GM23338 (cell line): ENCODE measurements around the gene YBX3. TPM values are rescaled to one million over a fixed set of nuclear protein-coding genes. Genes with fewer than 3 reads are reported as not detected.

ENCODE experiments used
- ATAC-seq: fragments of 200-7000 bp; cut with Tn5 transposase; 3 replicates; pipeline ENCODE4 v1.9.1; 2020
- DNase-seq: peaks from one replicate; pipeline ENCODE4 v3.0.0-alpha.2; 2015; ENCODE audit warnings: low spot score
- H2AFZ ChIP-seq: fragments of 200-600 bp; sonication (generic); 2 replicates; pipeline ENCODE4 v1.8.0; 2016; ENCODE audit warnings: antibody characterized with exemption, mild to moderate bottlenecking, moderate library complexity
- H3F3A ChIP-seq: fragments of 200-600 bp; sonication (generic); replicated peaks from 2 replicates; pipeline ENCODE4 v1.8.0; 2017; ENCODE audit warnings: antibody characterized with exemption, mixed run types, low read depth
- H3K27ac ChIP-seq: fragments of 200-600 bp; sonication (generic); 2 replicates; pipeline ENCODE4 v1.6.1; 2016; ENCODE audit warnings: low read depth
- H3K27me3 ChIP-seq: fragments of 200-600 bp; sonication (generic); 2 replicates; pipeline ENCODE4 v1.8.0; 2016; ENCODE audit warnings: mild to moderate bottlenecking, mixed run types, moderate library complexity; ENCODE audit not compliant: insufficient read depth
- H3K36me3 ChIP-seq: fragments of 200-600 bp; sonication (generic); 2 replicates; pipeline ENCODE4 v1.8.0; 2016; ENCODE audit warnings: mild to moderate bottlenecking; ENCODE audit not compliant: insufficient read depth
- H3K4me1 ChIP-seq: fragments of 200-600 bp; sonication (generic); 2 replicates; pipeline ENCODE4 v1.8.0; 2016; ENCODE audit warnings: mild to moderate bottlenecking, moderate library complexity; ENCODE audit not compliant: insufficient read depth
- H3K4me2 ChIP-seq: fragments of 200-600 bp; sonication (generic); 2 replicates; pipeline ENCODE4 v1.7.1; 2017; ENCODE audit warnings: mixed run types
- H3K4me3 ChIP-seq: fragments of 200-600 bp; sonication (generic); 2 replicates; pipeline ENCODE4 v1.6.1; 2016; ENCODE audit warnings: mixed run types
- H3K79me2 ChIP-seq: fragments of 200-600 bp; sonication (generic); replicated peaks from 2 replicates; pipeline ENCODE4 v1.8.0; 2017; ENCODE audit warnings: mild to moderate bottlenecking; ENCODE audit not compliant: insufficient read depth
- H3K9me2 ChIP-seq: fragments of 200-600 bp; sonication (generic); 2 replicates; pipeline ENCODE4 v1.8.0; 2017; ENCODE audit not compliant: insufficient read depth
- H4K20me1 ChIP-seq: fragments of 200-600 bp; sonication (generic); replicated peaks from 2 replicates; pipeline ENCODE4 v1.8.0; 2017; ENCODE audit warnings: mild to moderate bottlenecking; ENCODE audit not compliant: insufficient read depth
- H3K27ac Mint-ChIP-seq: 2 replicates; pipeline ENCODE4 v1.8.0; 2020; ENCODE audit warnings: inconsistent platforms, mild to moderate bottlenecking, moderate library complexity, mixed read lengths
- H3K27me3 Mint-ChIP-seq: 3 replicates; pipeline ENCODE4 v1.8.0; 2022; ENCODE audit warnings: low read depth, mild to moderate bottlenecking, moderate library complexity, mixed read lengths, inconsistent platforms; ENCODE audit not compliant: insufficient read depth, poor library complexity
- H3K36me3 Mint-ChIP-seq: 3 replicates; pipeline ENCODE4 v1.8.0; 2021; ENCODE audit warnings: low read depth, mild to moderate bottlenecking, inconsistent platforms, moderate library complexity, mixed read lengths
- H3K4me1 Mint-ChIP-seq: 3 replicates; pipeline ENCODE4 v1.8.0; 2020; ENCODE audit warnings: mild to moderate bottlenecking, inconsistent platforms, mixed read lengths
- H3K4me3 Mint-ChIP-seq: 3 replicates; pipeline ENCODE4 v1.8.0; 2021; ENCODE audit warnings: moderate library complexity, mild to moderate bottlenecking, inconsistent platforms, mixed read lengths
- H3K9me3 Mint-ChIP-seq: 3 replicates; pipeline ENCODE4 v1.8.0; 2020; ENCODE audit warnings: moderate library complexity, mild to moderate bottlenecking, inconsistent platforms, mixed read lengths
- CREB1 ChIP-seq: fragments of 250-450 bp; sonication (Bioruptor Pico); IDR thresholded peaks from 2 replicates; pipeline ENCODE4 v1.5.0; 2020; ENCODE audit warnings: low read depth, mild to moderate bottlenecking, moderate library complexity
- CTCF ChIP-seq, 2 experiments: fragments of 200-600 bp in 1 of 2; sonication (generic) in 1 of 2; conservative IDR thresholded peaks; 2 replicates each; pipeline versions ENCODE4 v1.5.1 to v1.6.1; 2016 to 2017; ENCODE audit warnings: antibody characterized with exemption in 2 of 2, low read depth in 2 of 2, mild to moderate bottlenecking in 2 of 2, moderate library complexity in 1 of 2
- ETS1 ChIP-seq: IDR thresholded peaks from 2 replicates; pipeline ENCODE4 v1.6.1; 2016; ENCODE audit warnings: antibody characterized with exemption
- EZH2 ChIP-seq: fragments of 200-600 bp; sonication (generic); IDR thresholded peaks from one replicate; pipeline ENCODE4 v1.8.0; 2017; ENCODE audit warnings: antibody characterized with exemption, mild to moderate bottlenecking, low read depth; ENCODE audit not compliant: unreplicated experiment
- EZH2phosphoT487 ChIP-seq: fragments of 200-600 bp; sonication (generic); IDR thresholded peaks from one replicate; pipeline ENCODE4 v1.8.1; 2018; ENCODE audit warnings: antibody characterized with exemption; ENCODE audit not compliant: unreplicated experiment
- JUNB ChIP-seq: IDR thresholded peaks from one replicate; pipeline ENCODE4 v1.6.1; 2016; ENCODE audit warnings: antibody characterized with exemption; ENCODE audit not compliant: unreplicated experiment
- NANOG ChIP-seq: IDR thresholded peaks from 2 replicates; pipeline ENCODE4 v1.6.1; 2016; ENCODE audit warnings: antibody characterized with exemption, borderline replicate concordance
- POLR2AphosphoS5 ChIP-seq: IDR thresholded peaks from 2 replicates; pipeline ENCODE4 v1.6.1; 2016; ENCODE audit warnings: antibody characterized with exemption, low read depth
- STAT1 ChIP-seq: IDR thresholded peaks from one replicate; pipeline ENCODE4 v1.6.1; 2016; ENCODE audit warnings: antibody characterized with exemption; ENCODE audit not compliant: unreplicated experiment
- ZNF114 ChIP-seq: fragments of 250-450 bp; sonication (Bioruptor Pico); IDR thresholded peaks from 2 replicates; pipeline ENCODE4 v1.5.0; 2020; ENCODE audit warnings: mild to moderate bottlenecking, moderate library complexity
- ZNF331 ChIP-seq: fragments of 250-450 bp; sonication (Bioruptor Pico); IDR thresholded peaks from 2 replicates; pipeline ENCODE4 v1.5.0; 2020; ENCODE audit warnings: low read depth, mild to moderate bottlenecking, moderate library complexity
- polyA plus RNA-seq: library from polyadenylated mRNA; unstranded; fragments of >200 nt; fragmentation: Nextera tagmentation; extraction: Ambion mirVana; gene quantifications from 2 replicates; pipeline ENCODE4 v1.2.1, GENCODE V29; 2016
- total RNA-seq: library from RNA; depleted of rRNA; stranded (reverse); fragments of >200 nt; shearing (Covaris generic); gene quantifications from 2 replicates; pipeline ENCODE4 v1.2.3, GENCODE V29; 2014
- TF ChIP-seq, protein P1 (sequence below): IDR thresholded peaks from one replicate; pipeline ENCODE4 v1.6.1; 2018; ENCODE audit warnings: antibody characterized with exemption; ENCODE audit not compliant: unreplicated experiment
- TF ChIP-seq, protein P2 (sequence below): fragments of 250-450 bp; sonication (Bioruptor Pico); IDR thresholded peaks from 2 replicates; pipeline ENCODE4 v1.5.0; 2020; ENCODE audit warnings: mild to moderate bottlenecking, moderate library complexity

Gene YBX3
- total and polyA plus RNA-seq, 2 experiments from 2014 or later = 179 to 450 TPM

GRCh38 chr12:10654003-10654402 is 69.1 kb downstream of the YBX3 start:
- H4K20me1 ChIP-seq = no peaks in the 10 kb centered on the region
- no peak overlapping the region for H3K4me3 Mint-ChIP-seq
- DNase-seq (no peak), ATAC-seq (no peak)
- no peak overlapping the region for H3K4me3 ChIP-seq
- H2AFZ ChIP-seq = no peak overlapping the region
- H3K4me1 Mint-ChIP-seq = no peaks in the 10 kb centered on the region
- no peaks in the 10 kb centered on the region for H3K9me2 ChIP-seq
- H3K4me1 ChIP-seq = no peaks in the 10 kb centered on the region
- H3K27me3 Mint-ChIP-seq = peaks cover 2% of the 10 kb centered on the region
- H3K4me2 ChIP-seq = no peak overlapping the region
- H3K36me3 Mint-ChIP-seq = peaks cover 22% of the 10 kb centered on the region; the same call in 2 of the 3 replicates
- no peaks in the 10 kb centered on the region for H3K27me3 ChIP-seq
- H3K79me2 ChIP-seq = no peaks in the 10 kb centered on the region
- H3F3A ChIP-seq = no peaks in the 10 kb centered on the region
- H3K36me3 ChIP-seq = peaks cover 21% of the 10 kb centered on the region
- no peak for TF ChIP-seq ZNF114 (CRISPR knock-in tag)
- TF ChIP-seq ETS1 = no peak
- TF ChIP-seq NANOG = no peak
- no peak for TF ChIP-seq EZH2
- no peak for TF ChIP-seq JUNB
- no peak for TF ChIP-seq STAT1
- TF ChIP-seq EZH2phosphoT487 = no peak
- no peak for TF ChIP-seq ZNF331 (CRISPR knock-in tag)
- TF ChIP-seq, protein P1, sequence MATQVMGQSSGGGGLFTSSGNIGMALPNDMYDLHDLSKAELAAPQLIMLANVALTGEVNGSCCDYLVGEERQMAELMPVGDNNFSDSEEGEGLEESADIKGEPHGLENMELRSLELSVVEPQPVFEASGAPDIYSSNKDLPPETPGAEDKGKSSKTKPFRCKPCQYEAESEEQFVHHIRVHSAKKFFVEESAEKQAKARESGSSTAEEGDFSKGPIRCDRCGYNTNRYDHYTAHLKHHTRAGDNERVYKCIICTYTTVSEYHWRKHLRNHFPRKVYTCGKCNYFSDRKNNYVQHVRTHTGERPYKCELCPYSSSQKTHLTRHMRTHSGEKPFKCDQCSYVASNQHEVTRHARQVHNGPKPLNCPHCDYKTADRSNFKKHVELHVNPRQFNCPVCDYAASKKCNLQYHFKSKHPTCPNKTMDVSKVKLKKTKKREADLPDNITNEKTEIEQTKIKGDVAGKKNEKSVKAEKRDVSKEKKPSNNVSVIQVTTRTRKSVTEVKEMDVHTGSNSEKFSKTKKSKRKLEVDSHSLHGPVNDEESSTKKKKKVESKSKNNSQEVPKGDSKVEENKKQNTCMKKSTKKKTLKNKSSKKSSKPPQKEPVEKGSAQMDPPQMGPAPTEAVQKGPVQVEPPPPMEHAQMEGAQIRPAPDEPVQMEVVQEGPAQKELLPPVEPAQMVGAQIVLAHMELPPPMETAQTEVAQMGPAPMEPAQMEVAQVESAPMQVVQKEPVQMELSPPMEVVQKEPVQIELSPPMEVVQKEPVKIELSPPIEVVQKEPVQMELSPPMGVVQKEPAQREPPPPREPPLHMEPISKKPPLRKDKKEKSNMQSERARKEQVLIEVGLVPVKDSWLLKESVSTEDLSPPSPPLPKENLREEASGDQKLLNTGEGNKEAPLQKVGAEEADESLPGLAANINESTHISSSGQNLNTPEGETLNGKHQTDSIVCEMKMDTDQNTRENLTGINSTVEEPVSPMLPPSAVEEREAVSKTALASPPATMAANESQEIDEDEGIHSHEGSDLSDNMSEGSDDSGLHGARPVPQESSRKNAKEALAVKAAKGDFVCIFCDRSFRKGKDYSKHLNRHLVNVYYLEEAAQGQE = no peak
- TF ChIP-seq, protein P2, sequence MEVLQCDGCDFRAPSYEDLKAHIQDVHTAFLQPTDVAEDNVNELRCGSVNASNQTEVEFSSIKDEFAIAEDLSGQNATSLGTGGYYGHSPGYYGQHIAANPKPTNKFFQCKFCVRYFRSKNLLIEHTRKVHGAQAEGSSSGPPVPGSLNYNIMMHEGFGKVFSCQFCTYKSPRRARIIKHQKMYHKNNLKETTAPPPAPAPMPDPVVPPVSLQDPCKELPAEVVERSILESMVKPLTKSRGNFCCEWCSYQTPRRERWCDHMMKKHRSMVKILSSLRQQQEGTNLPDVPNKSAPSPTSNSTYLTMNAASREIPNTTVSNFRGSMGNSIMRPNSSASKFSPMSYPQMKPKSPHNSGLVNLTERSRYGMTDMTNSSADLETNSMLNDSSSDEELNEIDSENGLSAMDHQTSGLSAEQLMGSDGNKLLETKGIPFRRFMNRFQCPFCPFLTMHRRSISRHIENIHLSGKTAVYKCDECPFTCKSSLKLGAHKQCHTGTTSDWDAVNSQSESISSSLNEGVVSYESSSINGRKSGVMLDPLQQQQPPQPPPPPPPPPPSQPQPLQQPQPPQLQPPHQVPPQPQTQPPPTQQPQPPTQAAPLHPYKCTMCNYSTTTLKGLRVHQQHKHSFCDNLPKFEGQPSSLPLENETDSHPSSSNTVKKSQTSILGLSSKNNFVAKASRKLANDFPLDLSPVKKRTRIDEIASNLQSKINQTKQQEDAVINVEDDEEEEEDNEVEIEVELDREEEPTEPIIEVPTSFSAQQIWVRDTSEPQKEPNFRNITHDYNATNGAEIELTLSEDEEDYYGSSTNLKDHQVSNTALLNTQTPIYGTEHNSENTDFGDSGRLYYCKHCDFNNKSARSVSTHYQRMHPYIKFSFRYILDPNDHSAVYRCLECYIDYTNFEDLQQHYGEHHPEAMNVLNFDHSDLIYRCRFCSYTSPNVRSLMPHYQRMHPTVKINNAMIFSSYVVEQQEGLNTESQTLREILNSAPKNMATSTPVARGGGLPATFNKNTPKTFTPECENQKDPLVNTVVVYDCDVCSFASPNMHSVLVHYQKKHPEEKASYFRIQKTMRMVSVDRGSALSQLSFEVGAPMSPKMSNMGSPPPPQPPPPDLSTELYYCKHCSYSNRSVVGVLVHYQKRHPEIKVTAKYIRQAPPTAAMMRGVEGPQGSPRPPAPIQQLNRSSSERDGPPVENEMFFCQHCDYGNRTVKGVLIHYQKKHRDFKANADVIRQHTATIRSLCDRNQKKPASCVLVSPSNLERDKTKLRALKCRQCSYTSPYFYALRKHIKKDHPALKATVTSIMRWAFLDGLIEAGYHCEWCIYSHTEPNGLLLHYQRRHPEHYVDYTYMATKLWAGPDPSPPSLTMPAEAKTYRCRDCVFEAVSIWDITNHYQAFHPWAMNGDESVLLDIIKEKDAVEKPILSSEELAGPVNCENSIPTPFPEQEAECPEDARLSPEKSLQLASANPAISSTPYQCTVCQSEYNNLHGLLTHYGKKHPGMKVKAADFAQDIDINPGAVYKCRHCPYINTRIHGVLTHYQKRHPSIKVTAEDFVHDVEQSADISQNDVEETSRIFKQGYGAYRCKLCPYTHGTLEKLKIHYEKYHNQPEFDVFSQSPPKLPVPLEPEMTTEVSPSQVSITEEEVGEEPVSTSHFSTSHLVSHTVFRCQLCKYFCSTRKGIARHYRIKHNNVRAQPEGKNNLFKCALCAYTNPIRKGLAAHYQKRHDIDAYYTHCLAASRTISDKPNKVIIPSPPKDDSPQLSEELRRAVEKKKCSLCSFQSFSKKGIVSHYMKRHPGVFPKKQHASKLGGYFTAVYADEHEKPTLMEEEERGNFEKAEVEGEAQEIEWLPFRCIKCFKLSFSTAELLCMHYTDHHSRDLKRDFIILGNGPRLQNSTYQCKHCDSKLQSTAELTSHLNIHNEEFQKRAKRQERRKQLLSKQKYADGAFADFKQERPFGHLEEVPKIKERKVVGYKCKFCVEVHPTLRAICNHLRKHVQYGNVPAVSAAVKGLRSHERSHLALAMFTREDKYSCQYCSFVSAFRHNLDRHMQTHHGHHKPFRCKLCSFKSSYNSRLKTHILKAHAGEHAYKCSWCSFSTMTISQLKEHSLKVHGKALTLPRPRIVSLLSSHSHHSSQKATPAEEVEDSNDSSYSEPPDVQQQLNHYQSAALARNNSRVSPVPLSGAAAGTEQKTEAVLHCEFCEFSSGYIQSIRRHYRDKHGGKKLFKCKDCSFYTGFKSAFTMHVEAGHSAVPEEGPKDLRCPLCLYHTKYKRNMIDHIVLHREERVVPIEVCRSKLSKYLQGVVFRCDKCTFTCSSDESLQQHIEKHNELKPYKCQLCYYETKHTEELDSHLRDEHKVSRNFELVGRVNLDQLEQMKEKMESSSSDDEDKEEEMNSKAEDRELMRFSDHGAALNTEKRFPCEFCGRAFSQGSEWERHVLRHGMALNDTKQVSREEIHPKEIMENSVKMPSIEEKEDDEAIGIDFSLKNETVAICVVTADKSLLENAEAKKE = no peak
- no peak for TF ChIP-seq CREB1 (CRISPR knock-in tag)
- TF ChIP-seq POLR2AphosphoS5 = no peak
- TF ChIP-seq CTCF (conservative IDR thresholded peaks at IDR 0.05; ENCODE audit: low read depth in 2 of 2) = no peak
- H3K27ac Mint-ChIP-seq = no peak overlapping the region
- no peak overlapping the region for H3K27ac ChIP-seq
- H3K9me3 Mint-ChIP-seq = peaks cover 44% of the 10 kb centered on the region
